ENCODE measurements around the gene ZBTB9. TPM values are rescaled to one million over a fixed set of nuclear protein-coding genes. Genes with fewer than 3 reads are reported as not detected.
A peak's percentile ranks its signal among the peaks of the same experiment; 100 is the strongest.

ZBTB9 gene
- total RNA-seq, 1 donor from 2014 or later = 9.6 TPM

DNA sequence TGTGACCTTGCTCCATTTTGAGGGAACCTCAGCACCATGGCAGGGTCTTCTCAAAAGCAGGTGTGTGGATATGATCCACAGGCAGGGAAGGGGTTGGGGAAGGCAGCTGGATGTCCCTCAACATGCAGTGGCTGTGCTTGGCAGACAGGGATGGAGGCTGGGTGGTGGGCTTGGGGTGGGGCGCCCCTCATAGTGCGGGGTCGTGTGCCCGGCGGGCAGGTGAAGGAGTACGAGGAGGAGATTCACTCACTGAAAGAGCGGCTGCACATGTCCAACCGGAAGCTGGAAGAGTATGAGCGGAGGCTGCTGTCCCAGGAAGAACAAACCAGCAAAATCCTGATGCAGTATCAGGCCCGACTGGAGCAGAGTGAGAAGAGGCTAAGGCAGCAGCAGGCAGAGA, 8.0 kb upstream of the ZBTB9 start:
- Mint-ChIP-seq H3K4me3 (no peak overlapping the region), H3K36me3 (peaks cover 38% of the 10 kb centered on the region), H3K9me3 (no peaks in the 10 kb centered on the region), H3K27ac (no peak overlapping the region), H3K27me3 (ENCODE audit: low read depth) (no peaks in the 10 kb centered on the region), H3K4me1 (no peaks in the 10 kb centered on the region)
- TF ChIP-seq, protein P1, sequence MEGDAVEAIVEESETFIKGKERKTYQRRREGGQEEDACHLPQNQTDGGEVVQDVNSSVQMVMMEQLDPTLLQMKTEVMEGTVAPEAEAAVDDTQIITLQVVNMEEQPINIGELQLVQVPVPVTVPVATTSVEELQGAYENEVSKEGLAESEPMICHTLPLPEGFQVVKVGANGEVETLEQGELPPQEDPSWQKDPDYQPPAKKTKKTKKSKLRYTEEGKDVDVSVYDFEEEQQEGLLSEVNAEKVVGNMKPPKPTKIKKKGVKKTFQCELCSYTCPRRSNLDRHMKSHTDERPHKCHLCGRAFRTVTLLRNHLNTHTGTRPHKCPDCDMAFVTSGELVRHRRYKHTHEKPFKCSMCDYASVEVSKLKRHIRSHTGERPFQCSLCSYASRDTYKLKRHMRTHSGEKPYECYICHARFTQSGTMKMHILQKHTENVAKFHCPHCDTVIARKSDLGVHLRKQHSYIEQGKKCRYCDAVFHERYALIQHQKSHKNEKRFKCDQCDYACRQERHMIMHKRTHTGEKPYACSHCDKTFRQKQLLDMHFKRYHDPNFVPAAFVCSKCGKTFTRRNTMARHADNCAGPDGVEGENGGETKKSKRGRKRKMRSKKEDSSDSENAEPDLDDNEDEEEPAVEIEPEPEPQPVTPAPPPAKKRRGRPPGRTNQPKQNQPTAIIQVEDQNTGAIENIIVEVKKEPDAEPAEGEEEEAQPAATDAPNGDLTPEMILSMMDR (IDR thresholded peaks at IDR 0.05; ENCODE audit: unreplicated experiment) = no peak
- no peak for DNase-seq (ENCODE audit: low spot score in 2 of 2, unreplicated experiment in 2 of 2)

DNA sequence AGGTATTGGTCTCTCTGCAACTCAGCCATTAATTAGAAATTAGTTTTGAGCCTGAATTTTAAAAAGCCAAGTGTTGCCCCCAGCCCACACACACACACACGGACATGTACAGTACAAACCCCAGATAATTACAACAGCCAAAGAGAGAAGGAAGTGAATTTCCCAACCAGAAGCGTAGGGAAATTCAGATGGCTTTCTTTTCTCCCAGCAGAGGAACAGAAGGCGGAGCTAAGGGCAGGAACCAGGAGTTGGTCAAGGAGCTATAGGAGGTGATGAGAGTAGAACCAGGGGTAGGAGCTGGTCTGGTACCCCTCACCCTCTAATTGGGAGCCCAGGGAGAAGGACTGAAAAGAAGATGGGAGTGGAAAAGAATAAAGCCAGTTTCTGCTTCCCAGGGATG, 3.9 kb upstream of the ZBTB9 start:
- TF ChIP-seq, protein P1 (IDR thresholded peaks at IDR 0.05; ENCODE audit: unreplicated experiment) = no peak
- Mint-ChIP-seq H3K9me3 (no peaks in the 10 kb centered on the region), H3K4me1 (peaks cover 18% of the 10 kb centered on the region), H3K36me3 (peaks cover 32% of the 10 kb centered on the region), H3K27me3 (ENCODE audit: low read depth) (no peaks in the 10 kb centered on the region), H3K4me3 (no peak overlapping the region), H3K27ac (no peak overlapping the region)
- no peak for DNase-seq (ENCODE audit: low spot score in 2 of 2, unreplicated experiment in 2 of 2)

DNA sequence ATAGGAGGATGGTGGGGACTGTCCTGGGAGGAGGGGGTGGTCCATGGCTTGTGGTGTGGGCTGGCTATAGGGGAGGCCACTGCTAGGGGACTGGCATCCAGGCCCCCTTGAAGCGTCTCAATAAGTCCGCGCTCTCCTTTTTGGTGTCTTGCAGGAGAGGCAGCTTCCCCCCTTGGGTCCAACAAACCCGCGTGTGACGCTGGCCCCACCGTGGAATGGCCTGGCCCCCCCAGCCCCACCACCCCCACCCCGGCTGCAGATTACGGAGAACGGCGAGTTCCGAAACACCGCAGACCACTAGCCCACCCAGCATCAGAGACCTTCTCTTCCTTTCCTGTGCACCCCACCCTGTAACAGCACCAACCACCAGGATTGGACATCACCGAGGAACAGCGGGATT, 2.8 kb upstream of the ZBTB9 start:
- Mint-ChIP-seq H3K36me3 (peaks cover 28% of the 10 kb centered on the region), H3K27me3 (ENCODE audit: low read depth) (no peaks in the 10 kb centered on the region), H3K9me3 (no peaks in the 10 kb centered on the region), H3K4me3 (no peak overlapping the region), H3K27ac (peak overlapping the region; percentile 59), H3K4me1 (peaks cover 18% of the 10 kb centered on the region)
- TF ChIP-seq, protein P1 (IDR thresholded peaks at IDR 0.05; ENCODE audit: unreplicated experiment) = no peak
- no peak for DNase-seq (ENCODE audit: low spot score in 2 of 2, unreplicated experiment in 2 of 2)

DNA sequence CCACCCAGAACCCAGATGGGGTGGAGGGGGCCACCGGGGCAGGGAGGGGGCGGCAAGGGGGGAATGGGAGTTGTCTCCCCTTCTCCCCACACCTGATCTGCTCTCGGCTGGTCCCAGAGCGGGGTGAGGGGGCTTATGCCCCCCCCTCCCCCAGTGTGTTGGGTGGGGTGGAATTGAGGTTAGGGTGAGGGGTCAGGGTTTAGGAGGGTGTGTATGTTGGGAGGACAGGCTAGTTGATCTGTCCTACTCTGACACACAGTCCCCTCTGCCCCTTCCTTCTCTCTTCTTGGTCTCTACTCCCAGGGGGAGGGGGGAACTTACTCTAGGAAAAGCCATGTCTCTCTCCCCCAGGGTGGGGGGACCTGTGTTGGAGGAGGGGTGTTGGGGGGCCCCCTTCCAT, 1.9 kb upstream of the ZBTB9 start:
- Mint-ChIP-seq H3K36me3 (peaks cover 32% of the 10 kb centered on the region), H3K4me1 (peaks cover 18% of the 10 kb centered on the region), H3K4me3 (no peak overlapping the region), H3K27me3 (ENCODE audit: low read depth) (no peaks in the 10 kb centered on the region), H3K27ac (no peak overlapping the region), H3K9me3 (no peaks in the 10 kb centered on the region)
- TF ChIP-seq, protein P1 (IDR thresholded peaks at IDR 0.05; ENCODE audit: unreplicated experiment) = no peak
- no peak for DNase-seq (ENCODE audit: low spot score in 2 of 2, unreplicated experiment in 2 of 2)

DNA sequence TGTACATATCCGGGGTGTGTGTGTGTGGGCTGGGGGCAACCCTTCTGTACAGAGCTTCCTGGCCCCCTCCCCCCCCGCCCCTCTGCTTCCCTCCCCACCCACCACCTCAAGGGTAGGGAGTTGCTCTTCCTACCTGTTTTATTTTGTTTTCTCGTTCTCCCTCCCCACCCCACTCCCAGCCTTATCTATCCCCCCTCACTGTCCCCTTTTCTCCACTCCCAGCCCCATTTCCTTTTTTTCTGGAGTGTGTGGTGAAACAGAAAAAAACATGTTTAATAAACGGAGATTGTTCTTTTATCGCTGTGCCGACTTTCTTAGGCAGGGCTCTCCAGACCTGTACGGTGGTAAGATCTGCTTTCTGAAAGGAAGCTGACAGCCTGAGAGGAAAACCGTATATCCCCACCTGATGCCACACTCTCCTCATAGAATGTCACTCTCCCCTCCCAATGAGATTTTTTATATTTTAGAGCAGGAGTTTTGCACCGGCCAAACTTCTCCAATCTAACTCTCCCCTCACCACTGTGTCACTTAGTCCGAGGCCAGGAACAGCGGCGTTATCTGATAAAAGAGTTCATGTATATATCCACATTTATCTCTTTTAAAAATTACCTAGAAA, 875 bp upstream of the ZBTB9 start:
- Mint-ChIP-seq H3K9me3 (peaks cover under 1% of the 10 kb centered on the region), H3K36me3 (peaks cover 22% of the 10 kb centered on the region), H3K27me3 (ENCODE audit: low read depth) (no peaks in the 10 kb centered on the region), H3K4me1 (peaks cover 18% of the 10 kb centered on the region), H3K27ac (peak overlapping the region; percentile 90), H3K4me3 (peak overlapping the region; percentile 97)
- TF ChIP-seq, protein P1 (IDR thresholded peaks at IDR 0.05; ENCODE audit: unreplicated experiment) = no peak
- DNase-seq (ENCODE audit: low spot score in 2 of 2, unreplicated experiment in 2 of 2) = no peak

DNA sequence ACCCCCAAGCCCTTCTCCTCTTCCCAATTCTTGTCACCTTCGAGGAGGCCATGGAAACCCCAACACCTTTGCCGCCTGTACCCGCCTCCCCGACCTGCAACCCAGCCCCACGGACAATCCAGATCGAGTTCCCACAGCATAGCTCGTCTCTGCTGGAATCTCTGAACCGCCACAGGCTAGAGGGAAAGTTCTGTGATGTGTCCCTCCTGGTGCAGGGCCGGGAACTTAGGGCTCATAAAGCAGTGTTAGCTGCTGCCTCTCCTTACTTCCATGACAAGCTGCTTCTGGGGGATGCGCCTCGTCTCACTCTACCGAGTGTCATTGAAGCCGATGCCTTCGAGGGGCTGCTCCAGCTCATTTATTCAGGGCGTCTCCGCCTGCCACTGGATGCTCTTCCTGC, 675 bp downstream of the ZBTB9 start:
- Mint-ChIP-seq H3K9me3 (peaks cover 6% of the 10 kb centered on the region), H3K4me1 (peaks cover 18% of the 10 kb centered on the region), H3K4me3 (peak overlapping the region; percentile 97), H3K27me3 (ENCODE audit: low read depth) (peaks cover 2% of the 10 kb centered on the region), H3K27ac (peak overlapping the region; percentile 86), H3K36me3 (peaks cover 15% of the 10 kb centered on the region)
- DNase-seq (ENCODE audit: low spot score in 2 of 2, unreplicated experiment in 2 of 2) = no peak
- TF ChIP-seq, protein P1 (IDR thresholded peaks at IDR 0.05; ENCODE audit: unreplicated experiment) = no peak
